D341Med (cell line): ENCODE results near the gene SLFN12L.
"Not testable (repeated sequence)": the region's sequence is repeated elsewhere in the genome, so short reads cannot be mapped to it uniquely, and the experiment has no call there.

Source experiments
- DNase-seq: peaks from one replicate; pipeline ENCODE4 v3.0.0; 2012; ENCODE audit warnings: low spot score

The SLFN12L gene

DNA sequence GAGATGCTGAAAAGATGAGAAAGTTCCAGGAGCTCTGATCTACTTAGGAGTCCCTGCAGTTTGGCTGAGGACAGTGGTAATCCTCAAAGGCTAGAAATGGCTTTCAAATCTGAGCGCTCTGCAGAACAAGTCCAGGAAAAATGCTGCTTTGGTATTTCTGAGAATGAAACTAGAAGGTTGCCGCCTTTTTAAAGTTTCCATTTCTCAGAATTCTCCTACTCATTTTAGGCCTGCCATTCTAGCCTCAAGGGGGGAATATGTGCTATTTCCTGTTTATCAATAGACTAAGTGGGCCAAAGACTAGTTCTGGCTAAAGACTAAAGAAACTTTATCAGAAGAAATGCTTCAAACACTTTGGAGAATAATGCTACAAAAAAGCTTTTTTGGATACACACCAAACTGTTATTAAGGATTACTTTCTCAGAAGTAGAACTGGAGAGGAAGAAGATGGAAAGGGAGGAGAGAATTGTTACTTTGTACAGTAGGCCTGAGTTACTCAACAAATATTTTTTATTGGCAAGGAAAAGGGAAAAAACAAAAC, at the start of gene SLFN12L:
TSS of gene SLFN12L (minus strand) at position 78 of the 541 bp plus-strand sequence. CDS start 15,314 bp downstream, outside the sequence.
- DNase-seq, result no peak

DNA sequence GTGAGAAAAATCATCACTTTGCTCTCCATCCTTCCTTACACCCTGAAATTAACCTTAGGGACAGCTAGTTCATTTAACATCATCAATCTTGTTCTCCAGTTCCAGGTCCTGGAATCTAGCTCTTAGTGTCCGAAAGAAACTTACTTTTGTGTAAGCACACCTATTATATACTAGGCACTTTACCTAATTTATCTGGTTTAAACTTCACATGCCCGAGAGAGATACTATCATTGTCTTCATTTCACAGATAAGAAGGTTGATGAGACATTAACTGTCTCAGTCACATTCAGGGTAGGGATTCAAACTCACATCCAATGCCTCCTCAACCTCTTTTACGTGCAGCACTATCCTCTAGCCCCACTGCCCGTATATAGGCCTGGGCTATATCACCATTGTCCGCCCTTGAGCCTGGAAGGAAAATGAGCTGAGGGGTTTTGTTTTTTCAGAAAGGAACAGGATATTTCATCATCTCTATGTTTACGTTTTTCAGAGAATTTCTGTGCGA, 49.1 kb upstream of the SLFN12L start:
- DNase-seq, result peak; percentile 46

DNA sequence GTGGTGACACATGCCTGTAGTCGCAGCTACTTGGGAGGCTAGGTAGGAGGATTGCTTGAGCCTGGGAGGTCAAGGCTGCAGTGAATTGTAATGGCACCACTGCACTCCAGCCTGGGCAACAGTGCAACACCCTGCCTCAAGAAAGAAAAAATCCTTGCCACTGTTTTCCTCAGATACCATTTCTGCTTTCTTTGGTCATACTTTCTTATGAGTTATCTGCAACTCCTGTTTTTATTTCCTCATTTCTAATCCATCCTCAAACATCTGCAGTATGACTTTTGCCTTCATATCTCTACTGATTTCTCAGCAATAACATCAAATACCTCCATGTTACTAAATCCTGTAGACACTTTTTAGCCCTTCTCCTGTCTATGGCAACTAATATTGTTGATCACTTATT, 46.6 kb upstream of the SLFN12L start:
- DNase-seq, result no peak

DNA sequence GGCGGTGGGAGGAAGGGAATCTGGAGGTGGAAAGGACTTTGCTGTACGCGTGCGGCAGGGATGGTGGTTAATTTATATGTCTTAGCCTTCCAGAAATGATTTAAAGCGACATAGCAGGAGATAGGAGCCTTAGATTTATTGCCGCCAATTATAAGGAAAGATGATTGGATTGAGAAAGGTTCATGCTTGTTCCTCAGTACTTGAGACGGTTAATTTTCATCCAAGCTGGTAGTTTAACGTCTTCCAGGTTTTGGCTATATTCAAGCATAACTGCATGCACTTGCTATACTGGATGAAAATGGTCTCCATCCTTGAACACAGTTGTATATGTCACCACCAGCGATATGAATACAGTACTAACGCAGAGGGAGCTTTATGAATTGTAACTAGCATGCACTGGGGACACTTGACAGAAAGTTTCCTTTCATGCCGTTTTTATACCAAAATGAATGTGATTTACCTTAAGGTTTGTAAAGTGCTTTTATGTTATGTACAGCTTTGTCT, 41.5 kb upstream of the SLFN12L start:
- no peak for DNase-seq

DNA sequence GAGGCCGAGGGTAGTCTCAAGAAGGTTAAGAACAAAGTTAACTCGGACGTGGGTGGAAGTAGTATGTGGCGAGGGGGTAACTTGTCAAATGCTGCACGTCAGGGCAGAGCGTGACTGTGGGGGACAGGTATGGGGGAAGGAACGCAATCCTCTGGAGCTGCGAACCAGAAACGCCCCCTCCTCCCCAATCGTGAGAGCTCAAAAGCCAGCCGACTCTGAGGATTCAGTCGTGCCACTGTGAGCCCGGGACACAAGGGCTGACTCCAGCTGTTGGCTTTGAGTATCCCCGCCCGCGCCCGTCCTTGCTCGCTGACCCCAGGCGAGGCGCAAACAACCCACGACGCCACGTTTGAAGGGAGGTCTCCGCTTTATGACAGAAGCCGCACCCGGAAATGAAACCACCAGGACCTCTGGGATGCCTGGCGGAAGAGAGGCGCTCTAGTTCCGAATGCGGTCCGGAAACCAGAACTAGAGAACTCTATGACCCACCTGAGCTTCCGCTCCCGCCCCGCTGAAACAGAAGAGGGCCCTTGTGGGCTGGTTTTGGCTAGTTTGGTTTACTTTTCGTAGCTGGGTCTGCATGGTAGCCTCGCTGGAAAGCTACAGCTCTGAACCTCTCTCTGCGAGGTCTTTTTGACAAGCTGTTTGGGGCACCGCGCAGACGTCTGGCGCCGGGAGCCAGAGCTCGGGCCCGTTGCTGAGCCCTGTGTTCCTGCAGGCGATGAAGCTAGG, 40.9 kb upstream of the SLFN12L start, which contains the start of gene PEX12:
TSS of gene PEX12 (minus strand) at position 375 of the 732 bp plus-strand sequence. CDS start 550 bp downstream, outside the sequence.
- peak; percentile 93 for DNase-seq

DNA sequence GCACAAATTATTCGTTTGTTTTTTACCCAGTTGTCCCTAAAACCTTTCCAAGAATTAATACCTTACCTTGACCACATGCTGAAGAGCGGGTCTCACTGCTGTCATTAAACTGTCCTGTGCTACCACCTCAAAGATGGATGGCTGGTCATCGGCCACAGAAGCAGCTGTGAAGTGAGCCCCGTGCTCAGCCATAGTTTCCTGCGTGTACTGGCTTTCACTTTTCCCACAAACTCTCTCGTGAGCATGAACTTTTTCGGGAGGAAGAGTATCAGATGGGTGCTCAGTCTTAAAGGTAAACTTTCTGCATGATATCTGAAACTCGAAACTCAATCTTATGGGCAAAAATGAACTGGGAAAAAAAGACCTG, 40.3 kb upstream of the SLFN12L start:
- DNase-seq, result peak; percentile 37

DNA sequence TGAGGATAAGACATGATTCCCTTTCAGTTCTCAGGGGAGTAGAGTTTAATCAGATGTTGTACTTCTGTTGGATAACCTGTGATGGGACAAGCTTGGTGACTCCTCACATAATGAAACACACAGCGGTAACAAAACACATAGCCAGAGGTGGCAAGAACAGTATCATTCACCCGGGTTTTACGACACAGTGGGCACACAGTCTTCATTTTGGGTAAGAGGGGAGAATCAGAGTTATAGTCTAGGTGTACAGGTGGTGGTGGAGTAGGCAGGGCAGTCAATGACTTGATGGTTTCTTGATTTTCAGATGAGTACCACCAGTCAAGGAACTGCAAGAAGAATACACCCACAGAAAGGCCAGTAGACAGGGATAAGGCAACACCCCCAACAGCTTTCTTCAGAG, 38.3 kb upstream of the SLFN12L start:
- DNase-seq, result no peak

DNA sequence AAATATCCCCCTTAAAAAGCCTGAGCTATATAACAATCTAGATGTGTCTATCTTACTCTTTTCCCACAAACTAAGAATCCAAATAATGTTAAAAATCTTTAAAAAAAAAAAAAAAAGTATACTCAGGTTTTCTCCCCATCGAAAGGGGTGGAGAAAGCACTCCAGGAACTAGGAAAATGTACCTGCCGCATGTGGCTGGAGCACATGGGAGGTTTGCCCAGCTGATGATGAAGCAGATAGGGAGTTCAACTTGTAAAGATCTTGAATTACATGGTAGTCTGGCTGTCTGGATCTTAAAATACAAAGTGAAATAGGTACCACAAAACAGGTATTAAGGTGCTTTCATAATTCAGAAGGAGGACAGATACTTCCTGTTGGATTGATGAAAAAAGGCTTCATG, 31.9 kb upstream of the SLFN12L start:
- no peak for DNase-seq

DNA sequence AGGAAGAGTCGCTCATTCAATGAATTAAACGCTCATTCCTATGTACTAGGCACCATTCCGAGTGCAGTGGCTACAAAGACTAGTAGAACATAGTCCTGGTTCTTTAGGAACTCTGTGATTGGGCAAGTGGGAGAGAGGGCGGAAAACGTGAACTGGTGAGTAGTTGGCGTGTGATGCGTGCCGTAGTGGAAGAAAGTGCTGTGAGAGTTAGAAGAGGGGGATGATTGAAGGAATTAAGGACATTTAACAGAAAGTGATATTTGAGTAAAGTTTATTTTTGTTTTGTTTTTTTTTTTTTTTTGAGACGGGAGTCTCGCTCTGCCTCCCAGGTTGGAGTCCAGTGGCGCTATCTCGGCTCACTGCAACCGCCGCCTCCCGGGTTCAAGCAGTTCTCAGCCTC, 31.1 kb upstream of the SLFN12L start:
- peak; percentile 46 for DNase-seq

DNA sequence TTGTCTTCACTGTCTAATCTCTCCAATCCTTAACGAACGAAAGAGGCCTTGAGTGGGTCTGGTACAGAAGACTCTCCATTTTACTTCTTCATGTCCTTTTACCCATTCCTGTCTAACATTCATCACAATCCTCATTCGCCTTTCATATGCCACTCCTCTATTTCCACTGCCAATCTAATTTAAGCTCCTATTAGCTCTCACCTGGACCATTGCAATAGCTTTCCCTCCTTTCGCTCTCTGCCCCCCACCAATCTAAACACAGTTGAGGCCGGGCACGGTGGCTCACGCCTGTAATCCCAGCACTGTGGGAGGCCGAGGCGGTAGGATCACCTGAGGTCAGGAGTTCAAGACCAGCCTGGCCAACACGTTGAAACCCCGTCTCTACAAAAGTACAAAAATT, 29.5 kb upstream of the SLFN12L start:
- DNase-seq, result no peak

DNA sequence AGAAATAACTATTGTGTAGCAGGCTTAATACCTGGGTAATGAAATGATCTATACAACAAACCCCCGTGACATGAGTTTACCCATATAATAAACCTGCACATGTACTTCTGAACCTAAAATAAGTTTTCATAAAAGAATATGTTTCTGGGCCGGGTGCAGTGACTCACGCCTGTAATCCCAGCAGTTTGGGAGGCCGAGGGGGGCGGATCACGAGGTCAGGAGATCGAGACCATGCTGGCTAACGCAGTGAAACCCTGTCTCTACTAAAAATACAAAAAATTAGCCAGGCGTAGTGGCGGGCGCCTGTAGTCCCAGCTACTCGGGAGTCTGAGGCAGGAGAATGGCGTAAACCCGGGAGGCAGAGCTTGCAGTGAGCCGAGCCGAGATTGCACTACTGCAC, 25.7 kb upstream of the SLFN12L start:
- not testable (repeated sequence) for DNase-seq

DNA sequence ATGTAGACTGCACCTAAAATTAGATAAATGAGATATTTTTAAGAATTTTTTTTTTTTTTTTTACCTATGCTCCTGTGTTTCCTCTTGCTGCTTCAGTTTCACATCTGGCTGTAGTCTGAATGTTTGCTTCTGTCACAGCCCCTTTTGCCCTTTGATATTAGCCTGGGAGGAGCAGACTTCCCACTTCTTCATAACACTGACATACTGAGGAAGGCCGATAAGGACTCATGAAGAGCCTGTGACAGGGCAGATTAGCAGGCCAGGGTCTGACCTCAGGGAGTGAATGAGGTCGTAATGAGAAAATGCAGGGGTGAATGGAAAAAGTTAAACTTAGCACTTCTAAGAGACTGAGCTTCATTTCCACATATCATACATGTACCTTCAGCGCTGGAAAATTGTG, 23.2 kb upstream of the SLFN12L start, which contains the start of gene SLFN14:
TSS of gene SLFN14 (minus strand) at position 117 of the 400 bp plus-strand sequence. CDS start 2,757 bp downstream, outside the sequence.
- DNase-seq, result no peak

DNA sequence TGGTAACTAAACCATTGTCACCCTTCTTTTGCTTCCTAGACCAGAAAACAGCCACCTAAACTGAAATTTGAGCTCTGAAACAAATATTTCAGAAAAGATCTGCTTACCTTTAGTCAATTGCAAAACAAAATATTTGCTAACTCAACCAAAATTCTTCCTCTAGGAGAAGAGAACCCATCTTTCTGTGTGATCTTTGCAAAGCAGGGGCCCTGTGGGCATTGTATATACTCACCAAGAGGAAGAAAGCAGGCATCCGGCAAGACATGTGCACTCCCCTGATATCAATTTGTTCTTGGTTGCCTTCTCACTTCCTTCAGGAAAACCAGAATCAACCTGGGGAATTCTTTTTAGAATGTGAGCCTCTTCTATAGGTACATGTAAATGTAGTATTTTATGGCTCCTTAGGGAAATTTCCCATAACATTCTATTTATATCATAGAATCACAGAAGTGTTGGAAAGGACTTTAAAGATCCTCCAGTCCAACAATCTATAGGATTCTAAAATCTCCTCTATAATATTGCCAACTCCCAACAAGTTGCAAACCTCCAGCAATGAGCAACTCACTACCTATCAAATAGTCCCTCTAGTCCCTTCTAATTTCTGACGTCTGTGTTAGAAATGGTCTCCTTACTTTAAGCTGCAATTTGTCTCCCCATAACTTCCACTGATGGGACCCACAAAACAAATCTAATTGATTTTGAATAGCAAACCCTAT, 22.2 kb upstream of the SLFN12L start:
- no peak for DNase-seq

DNA sequence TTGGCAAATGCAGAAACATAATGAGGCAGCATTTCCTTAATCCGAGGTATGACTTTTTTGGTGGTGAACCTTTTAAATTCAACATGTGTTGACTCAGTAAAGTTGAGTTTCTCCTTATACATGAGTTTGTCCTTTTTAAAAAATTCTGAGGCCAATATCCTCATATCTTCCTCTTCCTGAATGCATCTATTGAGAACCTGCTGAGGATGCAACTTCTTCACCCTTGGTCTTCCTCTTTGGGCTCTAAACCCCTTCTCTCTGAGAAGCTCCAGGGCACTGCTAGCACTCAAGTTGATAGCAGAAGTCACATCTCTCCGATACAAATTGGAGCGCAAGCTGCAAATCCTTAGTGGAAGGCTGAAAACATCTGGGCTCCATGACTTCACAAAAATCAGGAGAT, 19.9 kb upstream of the SLFN12L start:
- DNase-seq, result no peak

DNA sequence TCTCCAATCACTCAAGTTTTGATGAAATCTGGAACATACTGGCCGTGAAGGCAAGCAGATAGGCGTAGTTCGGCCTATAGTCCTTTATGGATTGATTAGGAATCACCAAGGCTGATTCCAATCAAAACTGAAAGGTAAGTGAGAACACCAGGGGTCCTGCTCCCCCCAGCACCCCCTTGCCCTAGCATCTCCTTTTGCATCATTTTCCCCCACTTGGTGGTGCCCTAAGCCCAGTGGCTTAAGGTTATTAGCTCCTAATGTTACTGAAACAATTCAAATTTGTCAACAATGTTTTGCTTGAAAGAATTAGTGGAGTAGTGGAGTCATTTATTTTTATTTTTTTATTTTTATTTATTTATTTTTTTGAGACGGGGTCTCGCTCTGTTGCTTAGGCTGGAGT, 18.2 kb upstream of the SLFN12L start:
- DNase-seq, result peak; percentile 63

DNA sequence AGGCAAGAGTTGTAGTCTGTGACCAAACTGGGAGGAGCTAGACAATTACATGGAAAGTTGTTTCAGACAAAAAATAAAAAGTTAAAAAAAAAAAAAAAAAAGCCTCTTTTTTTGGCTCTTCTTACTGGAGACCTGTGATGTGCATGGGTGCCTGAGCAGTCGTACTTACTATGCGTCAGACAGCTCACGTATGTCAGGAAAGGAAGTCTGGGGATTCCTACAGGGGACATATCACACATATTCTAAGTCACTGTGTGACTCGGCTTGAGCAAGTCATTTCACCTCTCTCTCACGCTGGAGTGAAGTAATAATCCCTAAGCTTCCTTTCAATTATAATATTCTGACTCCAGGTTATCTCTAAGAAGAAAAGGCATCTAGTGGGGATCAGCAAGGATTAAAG, 17.2 kb upstream of the SLFN12L start:
- DNase-seq, result no peak

DNA sequence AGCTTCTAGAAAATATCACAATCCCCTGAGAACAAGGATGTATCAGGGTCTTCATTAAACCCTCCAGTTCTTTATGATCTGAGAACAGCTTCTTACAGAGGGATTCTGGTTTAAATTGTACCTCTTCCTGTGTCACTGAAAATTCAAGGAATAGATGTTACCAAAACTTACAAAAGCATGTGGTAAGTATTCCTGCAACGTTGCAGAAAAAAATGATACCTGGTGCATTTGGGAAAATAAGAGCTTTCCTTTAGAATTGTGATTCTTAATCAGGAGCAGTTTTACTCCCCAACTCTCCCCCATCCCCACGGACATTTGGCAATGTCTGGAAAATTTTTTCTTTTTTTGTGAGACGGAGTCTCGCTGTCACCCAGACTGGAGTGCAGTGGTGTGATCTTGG, 15.8 kb upstream of the SLFN12L start:
- DNase-seq, result no peak

DNA sequence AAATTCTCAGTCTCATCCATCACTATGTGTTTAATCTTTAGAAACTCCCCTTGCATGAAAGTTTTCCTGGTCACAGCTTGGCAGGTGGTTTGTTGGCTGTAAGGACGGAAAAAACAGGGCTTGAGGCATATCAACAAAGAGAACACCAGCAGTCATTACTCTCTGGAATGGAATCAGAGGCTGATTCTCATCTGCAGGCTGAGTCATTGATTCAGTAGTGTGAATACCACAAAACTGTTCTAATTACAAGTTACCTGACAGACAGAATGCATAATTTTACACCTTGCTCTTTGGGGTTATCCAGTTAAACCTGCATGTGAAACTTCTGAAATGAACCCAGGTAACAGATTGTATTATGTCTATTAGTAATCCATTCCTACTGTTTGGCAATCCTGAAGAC, 11.5 kb upstream of the SLFN12L start:
- no peak for DNase-seq

DNA sequence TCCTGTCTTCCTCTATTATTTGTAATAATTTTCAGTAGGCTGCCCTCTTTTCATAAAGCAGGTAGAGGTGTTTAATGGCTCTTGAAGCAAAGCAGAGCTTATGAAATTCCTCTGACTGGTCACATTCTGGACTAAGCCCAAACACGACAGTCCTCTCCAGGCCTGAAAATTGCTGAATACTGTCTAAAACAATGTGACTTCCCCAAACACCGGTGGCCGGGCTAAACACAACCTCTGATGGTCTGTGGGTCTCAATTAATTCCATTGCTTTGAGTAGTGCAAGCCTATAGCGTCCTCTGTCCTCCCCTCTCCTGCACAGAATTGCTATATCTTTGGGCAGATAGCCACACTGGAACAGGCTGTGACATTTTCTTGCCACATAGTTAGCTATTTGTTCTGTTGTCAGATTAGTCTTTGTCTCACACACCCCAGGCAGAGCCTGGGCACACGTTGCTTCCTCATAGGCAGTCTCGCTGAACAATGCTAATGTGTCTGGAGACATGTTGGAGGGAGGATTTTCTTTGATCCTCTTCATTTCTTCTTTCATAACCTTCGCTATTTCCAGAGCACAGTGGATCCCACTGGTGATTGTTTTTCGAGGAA, 10.8 kb upstream of the SLFN12L start:
- DNase-seq, result no peak

DNA sequence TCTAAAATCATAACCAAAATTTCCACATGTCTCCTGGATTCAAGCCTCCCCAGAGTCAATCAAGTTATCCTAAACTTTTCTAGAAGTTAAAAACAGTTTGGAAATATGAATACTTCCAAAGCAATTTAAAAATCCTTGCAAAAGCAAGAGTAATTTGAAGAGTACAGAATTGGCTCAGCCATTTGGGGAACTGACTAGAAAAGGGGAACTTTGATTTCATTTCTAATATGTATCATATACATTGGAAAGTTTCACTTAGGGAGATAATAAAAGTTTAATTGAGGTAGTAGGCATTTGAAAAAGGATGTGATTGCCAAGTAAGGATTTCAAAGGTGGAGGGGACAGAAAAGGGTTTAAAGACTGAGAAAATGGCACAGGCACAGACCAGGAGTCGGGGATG, 9.0 kb upstream of the SLFN12L start:
- DNase-seq, result no peak

DNA sequence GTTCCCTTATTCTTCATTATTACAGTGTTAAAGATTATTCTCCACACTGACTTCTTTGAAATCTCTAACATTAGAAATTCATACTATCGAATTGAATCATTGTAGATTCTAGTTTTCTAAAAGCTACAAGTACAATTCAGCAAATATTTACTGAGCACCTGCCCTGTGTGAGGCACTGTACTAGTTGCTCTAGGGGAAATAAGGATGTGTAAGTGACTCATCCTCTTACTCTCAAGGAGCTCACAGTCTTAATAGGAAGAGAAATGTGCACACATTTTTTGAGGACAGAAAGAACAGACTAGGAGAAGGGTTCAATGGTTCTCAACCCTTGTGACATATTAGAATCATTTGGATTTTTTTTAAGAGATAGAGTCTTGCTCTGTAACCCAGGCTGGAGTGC, 7.7 kb upstream of the SLFN12L start:
- DNase-seq, result no peak

DNA sequence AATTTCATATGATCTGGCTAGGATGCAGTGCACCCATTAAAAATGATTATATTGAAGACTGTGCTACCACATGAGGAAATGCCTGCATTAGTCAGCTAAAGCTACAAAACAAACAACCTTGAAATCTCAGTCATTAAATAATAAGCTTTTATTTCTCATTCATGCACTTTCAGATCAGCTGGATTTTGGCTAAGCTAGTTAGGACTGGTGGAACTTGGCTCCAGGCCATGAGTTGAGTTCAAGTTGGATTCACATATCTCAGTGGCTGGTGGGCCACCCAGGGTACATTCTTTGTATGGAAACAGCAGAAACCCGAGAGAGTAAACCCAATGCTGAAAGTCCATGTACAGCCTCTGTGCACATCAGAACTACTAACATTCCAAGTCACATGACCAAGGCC, 6.4 kb upstream of the SLFN12L start:
- DNase-seq, result no peak
